A549 (cell line): ENCODE measurements around the gene SARM1. TPM values are rescaled to one million over a fixed set of nuclear protein-coding genes. Genes with fewer than 3 reads are reported as not detected.

ENCODE experiments used
- ATAC-seq, 2 experiments: fragments of 200-7000 bp in 1 of 2; fragments of >200 bp in 1 of 2; cut with Nextera tagmentation in 1 of 2; cut with Tn5 transposase in 1 of 2; 3 replicates each; pipeline versions ENCODE4 v1.8.0 to v1.9.1; 2018 to 2020; ENCODE audit warnings: mild to moderate bottlenecking in 1 of 2, moderate library complexity in 1 of 2
- CTCF ChIA-PET: fragments of 300-600 bp; sonication (Branson Sonifier 250); formaldehyde crosslinking; extraction: SDS; loops from one replicate; lab custom pipeline; 2021; ENCODE audit warnings: antibody characterized with exemption, inconsistent platforms; lab: Yijun Ruan, JAX
- POLR2A ChIA-PET: fragments of 350-600 bp; formaldehyde crosslinking; extraction: SDS; loops from one replicate; lab custom pipeline; 2021; ENCODE audit warnings: antibody characterized with exemption, inconsistent platforms; lab: Yijun Ruan, JAX
- DNase-seq, 2 experiments: peaks; one replicate each; pipeline versions ENCODE4 v3.0.0 to v3.0.0-alpha.2; 2011 to 2016; ENCODE audit warnings: low read depth in 1 of 2, low spot score in 1 of 2
- FAIRE-seq: peaks from 2 replicates; lab custom pipeline; 2011; peaks lifted over from hg19 to GRCh38; lab: Jason Lieb, UNC
- H3K27ac ChIP-seq, 2 experiments: fragments of >200 bp; sonication (Bioruptor Twin); formaldehyde crosslinking; 3 replicates each; pipeline ENCODE4 v1.5.1; 2016 to 2017
- H3K4me1 ChIP-seq: fragments of >200 bp; sonication (Bioruptor Twin); formaldehyde crosslinking; 3 replicates; pipeline ENCODE4 v1.6.1; 2016
- H3K4me2 ChIP-seq: fragments of >200 bp; sonication (Bioruptor Twin); formaldehyde crosslinking; 3 replicates; pipeline ENCODE4 v1.6.1; 2016
- H3K4me3 ChIP-seq: fragments of >200 bp; sonication (Bioruptor Twin); formaldehyde crosslinking; 3 replicates; pipeline ENCODE4 v1.5.1; 2016
- H3K9me3 ChIP-seq: fragments of >200 bp; sonication (Bioruptor Twin); formaldehyde crosslinking; 3 replicates; pipeline ENCODE4 v1.6.1; 2016
- BCL3 ChIP-seq: fragments of >200 bp; sonication (Bioruptor Twin); formaldehyde crosslinking; IDR thresholded peaks from 3 replicates; pipeline ENCODE4 v1.6.1; 2016
- BHLHE40 ChIP-seq: IDR thresholded peaks from 2 replicates; pipeline ENCODE4 v1.6.1; 2012; ENCODE audit warnings: low read depth, low read length, inconsistent platforms
- CBX2 ChIP-seq: fragments of 200-600 bp; sonication (generic); IDR thresholded peaks from 2 replicates; pipeline ENCODE4 v1.6.1; 2016; ENCODE audit warnings: low read depth, mild to moderate bottlenecking, borderline replicate concordance
- CEBPB ChIP-seq, 2 experiments: fragments of >200 bp in 1 of 2; sonication (Bioruptor Twin) in 1 of 2; formaldehyde crosslinking in 1 of 2; IDR thresholded peaks; 2 replicates each; pipeline ENCODE4 v1.6.1; 2012 to 2016
- CHD2 ChIP-seq: fragments of 150-350 bp; IDR thresholded peaks from 2 replicates; pipeline ENCODE4 v1.6.1; 2014; ENCODE audit warnings: low read length; ENCODE audit not compliant: partially characterized antibody
- E2F6 ChIP-seq: IDR thresholded peaks from 2 replicates; pipeline ENCODE4 v1.6.1; 2012; ENCODE audit warnings: low read depth, borderline replicate concordance
- EHF ChIP-seq: fragments of 250-450 bp; sonication (Bioruptor Pico); IDR thresholded peaks from 2 replicates; pipeline ENCODE4 v1.5.0; 2020; ENCODE audit warnings: mild to moderate bottlenecking
- EHMT2 ChIP-seq: fragments of 200-600 bp; sonication (generic); IDR thresholded peaks from 2 replicates; pipeline ENCODE4 v1.6.1; 2016; ENCODE audit warnings: antibody characterized with exemption, low read depth, mild to moderate bottlenecking, moderate library complexity
- EP300 ChIP-seq, 2 experiments: fragments of >200 bp; sonication (Bioruptor Twin); formaldehyde crosslinking; IDR thresholded peaks; 2 replicates in 1 of 2; 3 replicates in 1 of 2; pipeline ENCODE4 v1.6.1; 2016 to 2017
- FOSL2 ChIP-seq, 2 experiments: fragments of 450-650 bp in 1 of 2; fragments of >200 bp in 1 of 2; sonication (Bioruptor Twin) in 1 of 2; formaldehyde crosslinking; IDR thresholded peaks; 2 replicates each; pipeline versions ENCODE4 v1.5.0 to v1.6.1; 2016 to 2020; ENCODE audit warnings: mild to moderate bottlenecking in 1 of 2, moderate library complexity in 1 of 2
- HEYL ChIP-seq: fragments of 250-450 bp; sonication (Bioruptor Pico); IDR thresholded peaks from 2 replicates; pipeline ENCODE4 v1.8.0; 2021; ENCODE audit warnings: mild to moderate bottlenecking, moderate library complexity
- HMGXB4 ChIP-seq: fragments of 250-450 bp; sonication (Bioruptor Pico); IDR thresholded peaks from 2 replicates; pipeline ENCODE4 v1.5.0; 2021; ENCODE audit warnings: mild to moderate bottlenecking, moderate library complexity, borderline replicate concordance
- HOXB13 ChIP-seq: fragments of 250-450 bp; sonication (Bioruptor Pico); IDR thresholded peaks from 2 replicates; pipeline ENCODE4 v1.5.0; 2020; ENCODE audit warnings: low read depth, mild to moderate bottlenecking, moderate library complexity
- JUNB ChIP-seq: fragments of >200 bp; sonication (Bioruptor Twin); formaldehyde crosslinking; IDR thresholded peaks from 2 replicates; pipeline ENCODE4 v1.6.1; 2016
- KDM5A ChIP-seq: fragments of 200-600 bp; sonication (generic); IDR thresholded peaks from 2 replicates; pipeline ENCODE4 v1.6.1; 2016; ENCODE audit warnings: antibody characterized with exemption, mild to moderate bottlenecking
- NFE2L2 ChIP-seq: fragments of 150-350 bp; conservative IDR thresholded peaks from 2 replicates; pipeline ENCODE4 v1.6.1; 2014; ENCODE audit warnings: low read length
- NR3C1 ChIP-seq: fragments of >200 bp; sonication (Bioruptor Twin); formaldehyde crosslinking; IDR thresholded peaks from 3 replicates; pipeline ENCODE4 v1.6.1; 2017
- POLR2A ChIP-seq: IDR thresholded peaks from 2 replicates; pipeline ENCODE4 v1.6.1; 2012; ENCODE audit warnings: mild to moderate bottlenecking, low read length
- POLR2AphosphoS2 ChIP-seq: conservative IDR thresholded peaks from 2 replicates; pipeline ENCODE4 v1.6.1; 2012; ENCODE audit warnings: low read length, improper control_type of control experiment, inconsistent platforms
- RAD21 ChIP-seq, 2 experiments: fragments of >200 bp in 1 of 2; sonication (Bioruptor Twin) in 1 of 2; formaldehyde crosslinking in 1 of 2; IDR thresholded peaks in 1 of 2; conservative IDR thresholded peaks in 1 of 2; 2 replicates in 1 of 2; 3 replicates in 1 of 2; pipeline ENCODE4 v1.6.1; 2012 to 2018; ENCODE audit warnings: inconsistent platforms in 1 of 2
- RARB ChIP-seq: fragments of 250-450 bp; sonication (Bioruptor Pico); IDR thresholded peaks from 2 replicates; pipeline ENCODE4 v1.8.0; 2021; ENCODE audit warnings: mild to moderate bottlenecking, moderate library complexity
- RNF2 ChIP-seq: fragments of 200-600 bp; sonication (generic); IDR thresholded peaks from 2 replicates; pipeline ENCODE4 v1.6.1; 2016; ENCODE audit warnings: low read depth, mild to moderate bottlenecking, antibody characterized with exemption, moderate library complexity, borderline replicate concordance
- SMC3 ChIP-seq: fragments of >200 bp; sonication (Bioruptor Twin); formaldehyde crosslinking; IDR thresholded peaks from 3 replicates; pipeline ENCODE4 v1.6.1; 2018; ENCODE audit warnings: inconsistent platforms
- ZNF302 ChIP-seq: fragments of 250-450 bp; sonication (Bioruptor Pico); IDR thresholded peaks from 2 replicates; pipeline ENCODE4 v1.9.0; 2021; ENCODE audit warnings: inconsistent platforms, mild to moderate bottlenecking, moderate library complexity
- ZSCAN20 ChIP-seq: fragments of 250-450 bp; sonication (Bioruptor Pico); IDR thresholded peaks from 2 replicates; pipeline ENCODE4 v1.8.0; 2022; ENCODE audit warnings: mild to moderate bottlenecking, moderate library complexity
- WGBS: methylation state at CpG from one replicate; pipeline ENCODE4 v1.1.6; 2017; ENCODE audit errors: missing lambda C conversion rate; 5-methylcytosine and 5-hydroxymethylcytosine counted together
- polyA plus RNA-seq, 4 experiments: library from polyadenylated mRNA; depleted of rRNA in 3 of 4; stranded (reverse); fragments of >200 nt; fragmentation: RNase III in 1 of 4; extraction: RNeasy Plus Mini Kit Qiagen cat#74134 plus additional on column Dnase treatment in 1 of 4; gene quantifications; 2 replicates in 3 of 4; 3 replicates in 1 of 4; pipeline ENCODE4 v1.2.3, GENCODE V29; 2011 to 2017

The SARM1 gene
- polyA plus RNA-seq, 2 of the 4 experiments (the other 2 are of a cell fraction) = 4.0 to 6.9 TPM

- no peak for DNase-seq
- H3K27ac ChIP-seq = peak overlapping the region; percentile 83 to 87
- FAIRE-seq = no peak
- ATAC-seq = no peak
- ChIA-PET CTCF (interaction anchor here (1.8 kb wide), 1 partner anchor 9 kb away, joined by 4 read pairs; no protein-coding TSS in a partner anchor), POLR2A (interaction anchor here (3.0 kb wide), 1 partner anchor 15 kb away, joined by 43 read pairs; the partner anchor contains the start of gene POLDIP2)
- no peaks in the 10 kb centered on the region for H3K9me3 ChIP-seq
- H3K4me2 ChIP-seq = peak overlapping the region; percentile 81
- peaks cover 30% of the 10 kb centered on the region for H3K4me1 ChIP-seq
- TF ChIP-seq HOXB13 (CRISPR knock-in tag) = no peak
- no peak for TF ChIP-seq HMGXB4 (CRISPR knock-in tag)
- no peak for TF ChIP-seq FOSL2 (IDR thresholded peaks at IDR 0.05)
- TF ChIP-seq FOSL2 (CRISPR knock-in tag; IDR thresholded peaks at IDR 0.05) = no peak
- no peak for TF ChIP-seq ZNF302 (CRISPR knock-in tag)
- no peak for TF ChIP-seq RNF2
- no peak for TF ChIP-seq HEYL (CRISPR knock-in tag)
- TF ChIP-seq EHF (CRISPR knock-in tag) = no peak
- no peak for TF ChIP-seq RARB
- TF ChIP-seq POLR2A = no peak
- H3K4me3 ChIP-seq = peak overlapping the region; percentile 57
- 92% methylated on average over 52 of the region's 53 CpGs for WGBS
Measured at GRCh38 chr17:28372203-28372944, 880 bp downstream of the SARM1 start.

GRCh38 chr17:28372945-28373274 is 1.4 kb downstream of the SARM1 start:
- ATAC-seq (no peak), DNase-seq (no peak), FAIRE-seq (no peak)
- Histone ChIP-seq H3K4me3 (no peak overlapping the region), H3K27ac (no peak overlapping the region), H3K9me3 (no peaks in the 10 kb centered on the region), H3K4me2 (peak overlapping the region; percentile 81), H3K4me1 (peaks cover 30% of the 10 kb centered on the region)
- WGBS = 96% methylated on average over 6 of the region's 6 CpGs
- POLR2A ChIA-PET = no interaction called here
- CTCF ChIA-PET = interaction anchor here (0.7 to 1.8 kb wide), 3 partner anchors 9 to 175 kb away, joined by 3 to 4 read pairs (median 4); no protein-coding TSS in a partner anchor
- no peak for TF ChIP-seq POLR2AphosphoS2
- TF ChIP-seq RNF2 = no peak

- FAIRE-seq = no peak
- TF ChIP-seq RAD21 (conservative IDR thresholded peaks at IDR 0.05 in 1 of 2, IDR thresholded peaks at IDR 0.05 in 1 of 2) (0 out of 5 replicates have a peak, but pooled peaks of 1 of the 2 experiments have one; percentile 25), NR3C1 (no peak), E2F6 (no peak), NFE2L2 (no peak), SMC3 (0 out of 3 replicates have a peak, but pooled peaks have one; percentile 12), CBX2 (no peak), POLR2A (no peak), ZSCAN20 (CRISPR knock-in tag) (no peak), JUNB (0 out of 2 replicates have a peak, but pooled peaks have one; percentile 27), BHLHE40 (no peak), CHD2 (no peak), RARB (no peak), KDM5A (no peak), CEBPB (IDR thresholded peaks at IDR 0.05) (peak; percentile 72 to 85), EHMT2 (no peak), POLR2AphosphoS2 (no peak), BCL3 (0 out of 3 replicates have a peak, but pooled peaks have one; percentile 18), FOSL2 (IDR thresholded peaks at IDR 0.05) (no peak), FOSL2 (CRISPR knock-in tag; IDR thresholded peaks at IDR 0.05) (no peak), EP300 (IDR thresholded peaks at IDR 0.05) (peak in 1 of 2 experiments; percentile 67; a peak in 2 of 5 replicates)
Measured at GRCh38 chr17:28379814-28380801, 8.6 kb downstream of the SARM1 start.

More at GRCh38 chr17:28379814-28380801, 8.6 kb downstream of the SARM1 start:
- ATAC-seq = peak; percentile 70 to 89
- CTCF ChIA-PET = interaction anchor here (1.0 to 2.0 kb wide), 3 partner anchors 9 to 37 kb away, joined by 3 to 6 read pairs (median 3); partner anchors contain the start of gene SARM1
- POLR2A ChIA-PET = interaction anchor here (1.0 to 1.5 kb wide), 5 partner anchors 9 to 44 kb away, joined by 3 to 9 read pairs (median 5); partner anchors contain the start of genes POLDIP2, SARM1 and VTN
- Histone ChIP-seq H3K27ac (peak overlapping the region; percentile 76 to 79), H3K4me3 (no peak overlapping the region), H3K9me3 (no peaks in the 10 kb centered on the region), H3K4me2 (peak overlapping the region; percentile 59), H3K4me1 (peaks cover 20% of the 10 kb centered on the region)
- peak in 1 of 2 experiments; percentile 80 for DNase-seq
- WGBS = 51% methylated on average over 10 of the region's 10 CpGs
